Esophagus squamous epithelium (tissue), 4 donors: ENCODE data around the gene CCND1.

Experiments
- CTCF ChIP-seq, 6 experiments: fragments of 450-650 bp in 4 of 6; fragments of 200-600 bp in 2 of 6; sonication (generic) in 2 of 6; IDR thresholded peaks; one replicate each; pipeline ENCODE4 v1.5.1; 2016 to 2019; ENCODE audit warnings: antibody characterized with exemption in 6 of 6, mild to moderate bottlenecking in 4 of 6, moderate library complexity in 4 of 6
- POLR2A ChIP-seq, 4 donors: fragments of 450-650 bp; IDR thresholded peaks; one replicate each; pipeline ENCODE4 v1.6.1; 2017; ENCODE audit warnings: antibody characterized with exemption in 4 of 4, mild to moderate bottlenecking in 4 of 4, moderate library complexity in 3 of 4

- no peak for TF ChIP-seq CTCF (IDR thresholded peaks at IDR 0.05)
- TF ChIP-seq POLR2A (IDR thresholded peaks at IDR 0.05): no peak
Measured at GRCh38 chr11:69600001-69600400, 41.0 kb upstream of the CCND1 start.
